SJCRH30 (cell line): ENCODE results near the gene EIF4E2. TPM values are rescaled to one million over a fixed set of nuclear protein-coding genes. Genes with fewer than 3 reads are reported as not detected.

Source experiments
- DNase-seq, 2 experiments: peaks; one replicate each; pipeline ENCODE4 v3.0.0-alpha.2; 2015 to 2020
- H3K27ac ChIP-seq: fragments of 250-450 bp; sonication (Bioruptor Pico); 2 replicates; pipeline ENCODE4 v1.5.1; 2020; ENCODE audit warnings: mild to moderate bottlenecking, moderate library complexity
- H3K27me3 ChIP-seq: fragments of 250-450 bp; sonication (Bioruptor Pico); 2 replicates; pipeline ENCODE4 v1.5.1; 2020; ENCODE audit warnings: mild to moderate bottlenecking, moderate library complexity
- H3K36me3 ChIP-seq: fragments of 250-450 bp; sonication (Bioruptor Pico); 2 replicates; pipeline ENCODE4 v1.5.1; 2020; ENCODE audit warnings: mild to moderate bottlenecking, moderate library complexity
- H3K4me1 ChIP-seq: fragments of 250-450 bp; sonication (Bioruptor Pico); 2 replicates; pipeline ENCODE4 v1.5.1; 2020; ENCODE audit warnings: mild to moderate bottlenecking, moderate library complexity
- H3K4me3 ChIP-seq: fragments of 250-450 bp; sonication (Bioruptor Pico); 2 replicates; pipeline ENCODE4 v1.5.1; 2020; ENCODE audit warnings: mild to moderate bottlenecking, moderate library complexity
- H3K9me3 ChIP-seq: fragments of 250-450 bp; sonication (Bioruptor Pico); replicated peaks from 2 replicates; pipeline ENCODE4 v1.5.1; 2020; ENCODE audit warnings: mild to moderate bottlenecking, moderate library complexity
- total RNA-seq: library from RNA; depleted of rRNA; stranded (reverse); fragments of >200 nt; shearing (Covaris generic); gene quantifications from 2 replicates; pipeline ENCODE4 v1.2.3, GENCODE V29; 2014

Gene EIF4E2
- total RNA-seq, 1 experiment from 2014 or later: 180 TPM

GRCh38 chr2:232515639-232516038 is 34.9 kb upstream of the EIF4E2 start:
- DNase-seq: no peak
- H3K36me3 ChIP-seq: no peaks in the 10 kb centered on the region
- H3K4me1 ChIP-seq: peaks cover 23% of the 10 kb centered on the region; the same call in 1 of the 2 replicates
- H3K27me3 ChIP-seq: peaks cover 26% of the 10 kb centered on the region
- no peak overlapping the region for H3K4me3 ChIP-seq
- H3K27ac ChIP-seq: no peak overlapping the region
- no peaks in the 10 kb centered on the region for H3K9me3 ChIP-seq

- no peak for DNase-seq
- H3K27me3 ChIP-seq: peaks cover 31% of the 10 kb centered on the region
- H3K27ac ChIP-seq: no peak overlapping the region
- no peak overlapping the region for H3K4me3 ChIP-seq
- no peaks in the 10 kb centered on the region for H3K9me3 ChIP-seq
- H3K36me3 ChIP-seq: no peaks in the 10 kb centered on the region
- peaks cover 23% of the 10 kb centered on the region; the same call in 1 of the 2 replicates for H3K4me1 ChIP-seq
Observed at GRCh38 chr2:232516551-232516950, 33.9 kb upstream of the EIF4E2 start.

- Histone ChIP-seq H3K27ac (no peak overlapping the region), H3K27me3 (peaks cover 21% of the 10 kb centered on the region), H3K36me3 (no peaks in the 10 kb centered on the region), H3K4me1 (peaks cover 8% of the 10 kb centered on the region; the same call in 1 of the 2 replicates), H3K9me3 (no peaks in the 10 kb centered on the region), H3K4me3 (no peak overlapping the region)
- DNase-seq: no peak
Observed at GRCh38 chr2:232518844-232519243, 31.6 kb upstream of the EIF4E2 start.

GRCh38 chr2:232519581-232520438 is 30.7 kb upstream of the EIF4E2 start, which contains the start of gene PRSS56:
Gene PRSS56 (plus strand): TSS chr2:232520388. CDS start chr2:232520599, 211 bp downstream.
- peaks cover 21% of the 10 kb centered on the region for H3K27me3 ChIP-seq
- no peak within 1 kb of the TSS for H3K27ac ChIP-seq
- H3K9me3 ChIP-seq: no peaks in the 10 kb centered on the region
- no peak within 1 kb of the TSS for H3K4me3 ChIP-seq
- H3K4me1 ChIP-seq: no peaks in the 10 kb centered on the region; the same call in 1 of the 2 replicates
- DNase-seq: no peak
- H3K36me3 ChIP-seq: no peaks in the 10 kb centered on the region

GRCh38 chr2:232520489-232520888 is 30.0 kb upstream of the EIF4E2 start:
- H3K27me3 ChIP-seq: peaks cover 21% of the 10 kb centered on the region

GRCh38 chr2:232521098-232521497 is 29.4 kb upstream of the EIF4E2 start:
- no peak for DNase-seq
- H3K27ac ChIP-seq: no peak overlapping the region
- peaks cover 21% of the 10 kb centered on the region for H3K27me3 ChIP-seq
- H3K9me3 ChIP-seq: no peaks in the 10 kb centered on the region
- H3K4me3 ChIP-seq: no peak overlapping the region
- no peaks in the 10 kb centered on the region for H3K36me3 ChIP-seq
- peaks cover 7% of the 10 kb centered on the region for H3K4me1 ChIP-seq

More at GRCh38 chr2:232520489-232520888, 30.0 kb upstream of the EIF4E2 start:
- no peak overlapping the region for H3K4me3 ChIP-seq
- H3K9me3 ChIP-seq: no peaks in the 10 kb centered on the region
- no peak for DNase-seq
- H3K4me1 ChIP-seq: peaks cover 6% of the 10 kb centered on the region
- no peaks in the 10 kb centered on the region for H3K36me3 ChIP-seq
- H3K27ac ChIP-seq: no peak overlapping the region

GRCh38 chr2:232521959-232522622 is 28.4 kb upstream of the EIF4E2 start:
- H3K36me3 ChIP-seq: no peaks in the 10 kb centered on the region
- peak overlapping the region; percentile 41 for H3K4me3 ChIP-seq
- DNase-seq: peak in 1 of 2 experiments; percentile 64
- peaks cover 13% of the 10 kb centered on the region for H3K4me1 ChIP-seq
- peaks cover 21% of the 10 kb centered on the region for H3K27me3 ChIP-seq
- H3K27ac ChIP-seq: no peak overlapping the region
- H3K9me3 ChIP-seq: no peaks in the 10 kb centered on the region

- DNase-seq: no peak
- H3K4me1 ChIP-seq: peaks cover 13% of the 10 kb centered on the region
- H3K27ac ChIP-seq: no peak overlapping the region
- H3K4me3 ChIP-seq: peak overlapping the region; percentile 41
- H3K27me3 ChIP-seq: peaks cover 21% of the 10 kb centered on the region
- no peaks in the 10 kb centered on the region for H3K36me3 ChIP-seq
- no peaks in the 10 kb centered on the region for H3K9me3 ChIP-seq
Observed at GRCh38 chr2:232522623-232523401, 27.7 kb upstream of the EIF4E2 start.

GRCh38 chr2:232523402-232523681 is 27.1 kb upstream of the EIF4E2 start:
- no peak overlapping the region for H3K27ac ChIP-seq
- peaks cover 13% of the 10 kb centered on the region for H3K4me1 ChIP-seq
- no peaks in the 10 kb centered on the region for H3K36me3 ChIP-seq
- DNase-seq: no peak
- peaks cover 21% of the 10 kb centered on the region for H3K27me3 ChIP-seq
- no peaks in the 10 kb centered on the region for H3K9me3 ChIP-seq
- no peak overlapping the region for H3K4me3 ChIP-seq

- Histone ChIP-seq H3K9me3 (no peaks in the 10 kb centered on the region), H3K27ac (no peak overlapping the region)
Observed at GRCh38 chr2:232523682-232524597, 26.5 kb upstream of the EIF4E2 start.

GRCh38 chr2:232524771-232525170 is 25.7 kb upstream of the EIF4E2 start:
- peaks cover 13% of the 10 kb centered on the region for H3K4me1 ChIP-seq
- no peak for DNase-seq
- H3K27ac ChIP-seq: peak overlapping the region; percentile 88
- peaks cover 14% of the 10 kb centered on the region for H3K27me3 ChIP-seq
- H3K4me3 ChIP-seq: no peak overlapping the region
- no peaks in the 10 kb centered on the region for H3K36me3 ChIP-seq
- H3K9me3 ChIP-seq: no peaks in the 10 kb centered on the region

More at GRCh38 chr2:232523682-232524597, 26.5 kb upstream of the EIF4E2 start:
- Histone ChIP-seq H3K4me1 (peaks cover 13% of the 10 kb centered on the region), H3K36me3 (no peaks in the 10 kb centered on the region), H3K4me3 (no peak overlapping the region), H3K27me3 (peaks cover 20% of the 10 kb centered on the region)
- DNase-seq: no peak

- peak overlapping the region; percentile 88 for H3K27ac ChIP-seq
- no peaks in the 10 kb centered on the region for H3K36me3 ChIP-seq
- H3K9me3 ChIP-seq: no peaks in the 10 kb centered on the region
- no peak for DNase-seq
- peak overlapping the region; percentile 28 for H3K4me3 ChIP-seq
- H3K4me1 ChIP-seq: peaks cover 13% of the 10 kb centered on the region
- peaks cover 13% of the 10 kb centered on the region for H3K27me3 ChIP-seq
Observed at GRCh38 chr2:232525199-232525598, 25.3 kb upstream of the EIF4E2 start.

- H3K27me3 ChIP-seq: peaks cover 8% of the 10 kb centered on the region; the same call in 1 of the 2 replicates
- peak; percentile 99 for DNase-seq
- peak within 1 kb of the TSS; percentile 97 for H3K27ac ChIP-seq
- peaks cover 13% of the 10 kb centered on the region for H3K4me1 ChIP-seq
- no peaks in the 10 kb centered on the region for H3K36me3 ChIP-seq
- H3K9me3 ChIP-seq: no peaks in the 10 kb centered on the region
- peak within 1 kb of the TSS; percentile 87 for H3K4me3 ChIP-seq
Observed at GRCh38 chr2:232525791-232526371, 24.6 kb upstream of the EIF4E2 start, which contains the start of gene CHRND. Gene CHRND (plus strand): TSS chr2:232526160. CDS start chr2:232526216, 56 bp downstream.
